HG03558 (cell line): ENCODE measurements around the gene KANSL3.

Source experiments
- ATAC-seq: cut with Tn5 transposase; IDR thresholded peaks from one replicate; pipeline ENCODE4 v1.9.1; 2021; ENCODE audit warnings: moderate number of reproducible peaks; ENCODE audit not compliant: unreplicated experiment; ENCODE audit errors: extremely low read depth

KANSL3 gene

GRCh38 chr2:96548558-96549465, 89.3 kb downstream of the KANSL3 start:
- ATAC-seq = no peak

- ATAC-seq = no peak
Measured at GRCh38 chr2:96547731-96548171, 90.4 kb downstream of the KANSL3 start.

GRCh38 chr2:96547203-96547641, 90.9 kb downstream of the KANSL3 start:
- ATAC-seq = no peak

GRCh38 chr2:96546797-96547196, 91.3 kb downstream of the KANSL3 start:
- no peak for ATAC-seq

GRCh38 chr2:96546321-96546720, 91.8 kb downstream of the KANSL3 start:
- ATAC-seq = no peak
